Vagina (tissue), 2 donors: ENCODE measurements around the gene MYH7B.
A peak's percentile ranks its signal among the peaks of the same experiment; 100 is the strongest.

Experiments used
- CTCF ChIP-seq, 3 experiments: fragments of 450-650 bp in 2 of 3; fragments of 200-600 bp in 1 of 3; sonication (generic) in 1 of 3; IDR thresholded peaks; one replicate each; pipeline ENCODE4 v1.5.1; 2017 to 2019; ENCODE audit warnings: antibody characterized with exemption in 3 of 3, mild to moderate bottlenecking in 2 of 3, moderate library complexity in 2 of 3
- POLR2A ChIP-seq, 2 donors: fragments of 450-650 bp; IDR thresholded peaks; one replicate each; pipeline ENCODE4 v1.6.1; 2017; ENCODE audit warnings: antibody characterized with exemption in 2 of 2, mild to moderate bottlenecking in 2 of 2, moderate library complexity in 2 of 2
- POLR2AphosphoS5 ChIP-seq, 2 donors: sonication (generic); formaldehyde crosslinking; IDR thresholded peaks; one replicate each; pipeline ENCODE4 v1.9.0; 2017; ENCODE audit warnings: antibody characterized with exemption in 2 of 2, mild to moderate bottlenecking in 2 of 2, low read depth in 1 of 2; ENCODE audit not compliant: insufficient read depth in 1 of 2

DNA sequence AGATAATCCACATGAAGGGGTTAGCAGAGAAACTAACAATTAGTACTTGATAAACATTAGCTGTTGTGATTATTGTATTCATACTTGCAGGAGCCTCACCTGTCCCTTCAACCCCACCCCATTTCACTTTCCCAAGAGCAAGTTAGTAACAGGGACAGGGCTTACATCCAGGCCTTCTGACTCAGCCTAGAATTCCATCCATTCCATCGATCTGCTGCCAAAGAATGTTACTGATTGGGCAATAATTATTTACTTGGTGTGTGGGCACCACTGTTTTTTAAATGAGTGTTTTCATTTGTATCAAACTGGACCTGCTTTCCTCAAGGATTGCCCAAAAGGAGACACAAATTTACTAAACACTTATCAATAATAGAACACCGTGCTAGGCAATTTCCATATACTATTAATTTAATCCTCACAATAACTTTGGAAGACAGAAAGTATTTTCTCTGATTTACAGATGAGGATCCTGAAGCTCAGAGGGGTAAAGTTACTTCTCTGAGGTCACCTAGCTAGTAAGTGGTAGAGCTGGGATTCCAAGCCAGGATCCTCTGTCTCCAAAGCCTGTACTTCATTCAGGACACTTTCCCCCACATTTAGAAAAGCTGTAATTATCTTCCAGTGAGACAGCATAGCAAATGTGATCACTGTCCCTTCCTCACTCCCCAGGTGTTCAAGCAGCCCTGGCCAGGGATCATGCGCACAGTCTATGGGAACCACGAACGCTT lies 32.9 kb upstream of the MYH7B start:
- TF ChIP-seq CTCF (IDR thresholded peaks at IDR 0.05) = no peak
- no peak for TF ChIP-seq POLR2A (IDR thresholded peaks at IDR 0.05)
- peak in 1 of 2 donors; percentile 92 for TF ChIP-seq POLR2AphosphoS5 (IDR thresholded peaks at IDR 0.05; ENCODE audit: insufficient read depth in 1 of 2, low read depth in 1 of 2)
